Smooth muscle cell (in vitro differentiated cells): ENCODE measurements around the gene GABRG3. TPM values are rescaled to one million over a fixed set of nuclear protein-coding genes. Genes with fewer than 3 reads are reported as not detected.
A peak's percentile ranks its signal among the peaks of the same experiment; 100 is the strongest.

Source experiments
- DNase-seq: peaks from one replicate; lab custom pipeline; 2025; ENCODE audit not compliant: unreplicated experiment; lab: John Stamatoyannopoulos, UW
- H2AFZ ChIP-seq: fragments of 200-600 bp; sonication (generic); 2 replicates; pipeline ENCODE4 v1.6.0; 2016; ENCODE audit warnings: antibody characterized with exemption, low read depth, mild to moderate bottlenecking
- H3F3A ChIP-seq: fragments of 200-600 bp; sonication (generic); 2 replicates; pipeline ENCODE4 v1.6.0; 2017; ENCODE audit warnings: antibody characterized with exemption, low read depth
- H3K27ac ChIP-seq: fragments of 200-600 bp; sonication (generic); 2 replicates; pipeline ENCODE4 v1.5.1; 2016; ENCODE audit warnings: low read depth, mild to moderate bottlenecking
- H3K27me3 ChIP-seq: fragments of 200-600 bp; sonication (generic); 2 replicates; pipeline ENCODE4 v1.6.1; 2016; ENCODE audit warnings: low read depth, mild to moderate bottlenecking
- H3K36me3 ChIP-seq: fragments of 200-600 bp; sonication (generic); 2 replicates; pipeline ENCODE4 v1.5.1; 2016; ENCODE audit warnings: low read depth
- H3K4me1 ChIP-seq: fragments of 200-600 bp; sonication (generic); 2 replicates; pipeline ENCODE4 v1.5.1; 2016; ENCODE audit warnings: low read depth
- H3K4me2 ChIP-seq: fragments of 200-600 bp; sonication (generic); 2 replicates; pipeline ENCODE4 v1.6.0; 2016; ENCODE audit warnings: mild to moderate bottlenecking
- H3K4me3 ChIP-seq: fragments of 200-600 bp; sonication (generic); 2 replicates; pipeline ENCODE4 v1.5.1; 2016; ENCODE audit warnings: mild to moderate bottlenecking
- H3K79me2 ChIP-seq: fragments of 200-600 bp; sonication (generic); 2 replicates; pipeline ENCODE4 v1.6.0; 2016; ENCODE audit warnings: low read depth, mild to moderate bottlenecking
- H3K9ac ChIP-seq: fragments of 200-600 bp; sonication (generic); 2 replicates; pipeline ENCODE4 v1.6.0; 2016; ENCODE audit warnings: low read depth
- H3K9me3 ChIP-seq: fragments of 200-600 bp; sonication (generic); replicated peaks from 2 replicates; pipeline ENCODE4 v1.5.1; 2016; ENCODE audit warnings: low read depth
- H4K20me1 ChIP-seq: fragments of 200-600 bp; sonication (generic); 2 replicates; pipeline ENCODE4 v1.6.0; 2016; ENCODE audit warnings: low read depth
- WGBS: methylation state at CpG from one replicate; pipeline ENCODE4 v1.1.7; 2016; ENCODE audit warnings: low lambda C conversion rate; 5-methylcytosine and 5-hydroxymethylcytosine counted together
- polyA plus RNA-seq: library from polyadenylated mRNA; unstranded; fragments of >200 nt; fragmentation: Nextera tagmentation; extraction: Ambion mirVana; gene quantifications from 2 replicates; pipeline ENCODE4 v1.2.1, GENCODE V29; 2016
- total RNA-seq: library from RNA; depleted of rRNA; stranded (reverse); fragments of >200 nt; gene quantifications from 2 replicates; pipeline ENCODE4 v1.2.3, GENCODE V29; 2014
- TF ChIP-seq, protein P1 (sequence below): fragments of 200-600 bp; sonication (generic); IDR thresholded peaks from 2 replicates; pipeline ENCODE4 v1.5.1; 2017; ENCODE audit warnings: borderline replicate concordance, mild to moderate bottlenecking, antibody characterized with exemption; ENCODE audit not compliant: insufficient read depth, poor library complexity, severe bottlenecking

GABRG3 gene
- total and polyA plus RNA-seq, 2 experiments from 2014 or later, result under 0.01 TPM; not detected in 1

DNA sequence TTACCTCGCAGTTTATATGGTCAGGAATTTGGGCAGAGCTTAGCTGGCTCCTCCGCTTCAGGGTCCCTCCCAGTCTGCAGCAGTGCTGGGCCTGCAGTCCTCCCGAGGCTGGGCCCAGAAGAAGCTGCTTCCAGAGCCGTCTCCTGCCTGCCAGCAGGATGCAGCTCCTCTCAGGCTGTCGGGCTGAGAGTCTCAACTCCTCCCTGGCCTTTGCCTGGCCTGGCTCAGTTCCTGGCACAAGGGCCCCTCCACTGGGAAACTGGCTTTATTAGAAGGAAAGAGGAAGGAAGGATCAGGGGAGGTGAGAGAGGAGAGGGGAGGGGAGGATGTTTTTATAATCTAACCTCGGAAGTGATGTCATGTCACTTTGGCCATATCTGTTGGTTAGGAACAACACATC is 72.8 kb downstream of the GABRG3 start:
- TF ChIP-seq, protein P1, sequence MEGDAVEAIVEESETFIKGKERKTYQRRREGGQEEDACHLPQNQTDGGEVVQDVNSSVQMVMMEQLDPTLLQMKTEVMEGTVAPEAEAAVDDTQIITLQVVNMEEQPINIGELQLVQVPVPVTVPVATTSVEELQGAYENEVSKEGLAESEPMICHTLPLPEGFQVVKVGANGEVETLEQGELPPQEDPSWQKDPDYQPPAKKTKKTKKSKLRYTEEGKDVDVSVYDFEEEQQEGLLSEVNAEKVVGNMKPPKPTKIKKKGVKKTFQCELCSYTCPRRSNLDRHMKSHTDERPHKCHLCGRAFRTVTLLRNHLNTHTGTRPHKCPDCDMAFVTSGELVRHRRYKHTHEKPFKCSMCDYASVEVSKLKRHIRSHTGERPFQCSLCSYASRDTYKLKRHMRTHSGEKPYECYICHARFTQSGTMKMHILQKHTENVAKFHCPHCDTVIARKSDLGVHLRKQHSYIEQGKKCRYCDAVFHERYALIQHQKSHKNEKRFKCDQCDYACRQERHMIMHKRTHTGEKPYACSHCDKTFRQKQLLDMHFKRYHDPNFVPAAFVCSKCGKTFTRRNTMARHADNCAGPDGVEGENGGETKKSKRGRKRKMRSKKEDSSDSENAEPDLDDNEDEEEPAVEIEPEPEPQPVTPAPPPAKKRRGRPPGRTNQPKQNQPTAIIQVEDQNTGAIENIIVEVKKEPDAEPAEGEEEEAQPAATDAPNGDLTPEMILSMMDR, result no peak
- Histone ChIP-seq H3K36me3 (no peaks in the 10 kb centered on the region), H3K4me1 (no peaks in the 10 kb centered on the region), H2AFZ (no peak overlapping the region), H3K27me3 (no peaks in the 10 kb centered on the region), H3K79me2 (no peaks in the 10 kb centered on the region), H4K20me1 (no peaks in the 10 kb centered on the region), H3F3A (peaks cover 3% of the 10 kb centered on the region), H3K27ac (no peak overlapping the region), H3K4me2 (no peak overlapping the region), H3K4me3 (no peak overlapping the region), H3K9me3 (no peaks in the 10 kb centered on the region), H3K9ac (no peak overlapping the region)
- 90% methylated on average over 6 of the region's 6 CpGs for WGBS
- no peak for DNase-seq

DNA sequence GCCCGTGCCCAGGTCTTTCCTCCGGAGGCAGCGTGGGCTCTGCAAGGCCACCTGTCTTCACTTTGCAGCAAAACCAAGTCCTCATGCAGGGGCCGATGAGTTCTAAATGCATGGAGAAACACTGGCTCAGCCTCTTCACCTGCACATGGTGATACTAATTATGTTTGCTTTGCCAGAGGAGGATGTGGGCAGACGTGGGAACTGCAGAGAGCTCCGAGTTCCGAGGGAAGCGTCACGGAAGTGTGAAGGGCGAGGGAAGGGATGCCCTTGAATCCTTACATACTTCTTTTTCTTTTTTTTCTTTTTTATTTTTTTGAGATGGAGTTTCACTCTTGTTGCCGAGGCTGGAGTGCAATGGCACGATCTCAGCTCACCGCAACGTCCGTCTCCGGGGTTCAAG is 74.8 kb downstream of the GABRG3 start:
- WGBS, result 89% methylated on average over 16 of the region's 16 CpGs
- Histone ChIP-seq H3K27ac (no peak overlapping the region), H3F3A (peaks cover 3% of the 10 kb centered on the region), H3K4me2 (no peak overlapping the region), H4K20me1 (no peaks in the 10 kb centered on the region), H3K9ac (no peak overlapping the region), H3K79me2 (no peaks in the 10 kb centered on the region), H3K36me3 (no peaks in the 10 kb centered on the region), H3K27me3 (no peaks in the 10 kb centered on the region), H2AFZ (no peak overlapping the region), H3K4me3 (no peak overlapping the region), H3K9me3 (no peaks in the 10 kb centered on the region), H3K4me1 (no peaks in the 10 kb centered on the region)
- TF ChIP-seq, protein P1, result no peak
- DNase-seq, result no peak

DNA sequence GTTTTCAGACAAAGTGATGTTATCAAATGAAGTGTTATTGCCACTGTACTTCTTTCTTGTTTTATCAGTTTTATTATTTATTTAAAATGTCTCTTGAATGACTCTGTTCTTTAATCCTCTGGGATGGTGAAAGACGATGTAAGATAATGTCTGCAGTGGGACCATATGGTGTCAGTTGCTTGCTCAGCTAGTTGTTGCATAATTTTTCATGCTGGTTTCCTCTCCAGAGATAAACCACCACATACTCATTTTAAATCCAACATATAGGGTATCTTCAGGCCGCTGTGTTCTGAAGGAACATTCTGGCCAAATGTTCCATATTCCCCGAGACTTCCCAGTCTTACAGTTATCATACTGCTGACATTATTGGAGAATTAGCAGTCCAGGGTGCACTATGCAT is 75.9 kb downstream of the GABRG3 start:
- Histone ChIP-seq H3K27ac (no peak overlapping the region), H2AFZ (no peak overlapping the region), H3F3A (peaks cover 3% of the 10 kb centered on the region), H4K20me1 (no peaks in the 10 kb centered on the region), H3K4me2 (peak overlapping the region; percentile 3), H3K9ac (no peak overlapping the region), H3K4me3 (no peak overlapping the region), H3K4me1 (no peaks in the 10 kb centered on the region), H3K9me3 (no peaks in the 10 kb centered on the region), H3K36me3 (no peaks in the 10 kb centered on the region), H3K27me3 (no peaks in the 10 kb centered on the region), H3K79me2 (no peaks in the 10 kb centered on the region)
- TF ChIP-seq, protein P1, result no peak
- WGBS, result 14% methylated on average over 3 of the region's 3 CpGs
- DNase-seq, result no peak

DNA sequence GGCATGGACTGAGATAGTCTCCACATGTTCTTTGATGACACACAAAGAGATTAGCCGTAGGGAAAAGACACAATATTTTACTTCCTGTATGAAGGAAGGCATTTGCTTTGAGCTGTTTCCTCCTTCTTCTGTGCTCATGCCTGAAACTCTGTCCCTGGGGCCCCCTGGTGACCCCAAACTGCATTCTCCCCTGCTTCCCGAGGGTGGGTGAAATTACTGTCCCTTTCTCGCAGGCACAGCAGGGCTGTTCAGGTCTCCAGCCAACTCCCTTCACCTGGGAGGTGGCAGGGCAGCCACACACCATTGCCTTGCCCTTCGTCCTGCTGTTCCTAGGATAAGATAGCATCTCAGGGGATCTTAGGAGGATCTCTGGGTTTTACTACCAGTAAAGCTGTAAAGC is 79.2 kb downstream of the GABRG3 start:
- Histone ChIP-seq H3K27ac (no peak overlapping the region), H3K4me2 (no peak overlapping the region), H3K4me3 (no peak overlapping the region), H3K9me3 (no peaks in the 10 kb centered on the region), H3K36me3 (no peaks in the 10 kb centered on the region), H3K79me2 (no peaks in the 10 kb centered on the region), H3K4me1 (no peaks in the 10 kb centered on the region), H3F3A (peaks cover 3% of the 10 kb centered on the region), H3K27me3 (no peaks in the 10 kb centered on the region), H3K9ac (no peak overlapping the region), H2AFZ (no peak overlapping the region), H4K20me1 (no peaks in the 10 kb centered on the region)
- DNase-seq, result no peak
- 62% methylated on average over 4 of the region's 4 CpGs for WGBS
- TF ChIP-seq, protein P1, result no peak
